Measurements from ENCODE around the gene LCE3C. TPM values are rescaled to one million over a fixed set of nuclear protein-coding genes. Genes with fewer than 3 reads are reported as not detected.

Gene LCE3C
- total RNA-seq, 5 donors from 2014 or later (not counting 1 experiment from before 2014, with no cell fraction given), result not detected

DNA sequence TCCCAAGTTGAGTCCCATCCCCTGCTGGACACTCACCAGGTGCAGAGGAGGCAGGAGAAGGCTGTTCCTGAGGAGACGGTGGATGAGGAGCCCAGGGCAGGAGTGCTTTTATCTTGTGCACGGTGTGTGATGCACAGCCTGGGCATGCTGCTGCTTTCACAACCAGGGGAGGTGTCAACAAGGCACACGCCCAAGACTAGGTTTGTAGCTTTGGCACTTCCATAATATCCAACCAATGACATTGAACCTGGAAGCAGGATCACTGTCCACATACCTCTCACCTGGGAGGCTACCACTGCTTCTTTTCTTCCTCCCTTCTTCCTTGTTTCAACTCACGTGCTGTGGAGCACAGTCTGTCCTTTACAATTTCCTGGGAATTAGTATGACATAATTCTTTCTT is 19.6 kb upstream of the LCE3C start, which contains the start of gene LCE3D:
Gene LCE3D (minus strand): TSS at position 84 of the 400 bp plus-strand sequence. CDS start 580 bp downstream, outside the sequence.
- ChIA-PET POLR2A (no interaction called here), CTCF (no interaction called here)
- no peak within 1 kb of the TSS for H3K4me3 Mint-ChIP-seq
- DNase-seq, result no peak
- Histone ChIP-seq H3K9me3 (no peaks in the 10 kb centered on the region), H3K4me1 (ENCODE audit: control insufficient read depth in 1 of 2, extremely low read depth in 1 of 2, insufficient read depth in 2 of 2, low read length in 2 of 2) (no peaks in the 10 kb centered on the region), H3K36me3 (ENCODE audit: control insufficient read depth in 2 of 2, extremely low read depth in 1 of 2, insufficient read depth in 1 of 2, low read length in 1 of 2) (no peaks in the 10 kb centered on the region), H3K27me3 (replicated peaks in 1 of 2; ENCODE audit: control insufficient read depth in 2 of 2, extremely low read depth in 1 of 2, insufficient read depth in 2 of 2, low read length in 1 of 2) (peaks cover 0 to 15% of the 10 kb centered on the region in 2 experiments), H3K27ac (ENCODE audit: low read length) (no peak within 1 kb of the TSS), H3K4me3 (ENCODE audit: control insufficient read depth in 1 of 2, extremely low read depth in 1 of 2, low read length in 1 of 2) (no peak within 1 kb of the TSS)
- peaks cover 0 to 4% (median 0%) of the 10 kb centered on the region in 3 donors for H3K9me3 Mint-ChIP-seq
- H3K27ac Mint-ChIP-seq, result no peak within 1 kb of the TSS
- WGBS (ENCODE audit: insufficient coverage), result 65% methylated on average over 2 of the region's 4 CpGs
- H3K4me1 Mint-ChIP-seq, result no peaks in the 10 kb centered on the region
- ATAC-seq (replicated peaks in 1 of 4), result no peak
- H3K27me3 Mint-ChIP-seq, result peaks cover 16 to 18% of the 10 kb centered on the region in 2 donors
- H3K36me3 Mint-ChIP-seq, result no peaks in the 10 kb centered on the region

DNA sequence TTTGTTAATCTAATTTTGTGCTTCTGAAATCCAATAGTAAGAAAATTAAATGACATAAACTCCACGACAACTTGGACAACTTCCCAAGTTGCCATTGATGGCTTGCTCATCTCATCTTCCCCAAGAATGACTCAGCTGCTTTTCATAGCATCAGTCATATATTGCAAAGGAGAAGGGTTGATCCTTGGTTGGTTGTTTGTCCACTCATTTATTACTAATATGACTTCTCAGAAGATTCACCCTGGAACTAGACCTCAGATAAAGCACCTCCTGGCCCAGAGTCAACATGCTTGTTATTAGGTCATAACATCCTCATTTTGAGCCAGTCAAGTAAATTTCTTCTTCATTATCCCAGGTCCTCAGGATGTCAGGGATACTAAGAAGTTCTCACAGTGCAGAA is 17.4 kb upstream of the LCE3C start:
- no peak overlapping the region for H3K4me3 ChIP-seq (ENCODE audit: control insufficient read depth in 1 of 2, extremely low read depth in 1 of 2, low read length in 1 of 2)
- H3K9me3 Mint-ChIP-seq, result peaks cover 0 to 9% (median 2%) of the 10 kb centered on the region in 3 donors
- no peaks in the 10 kb centered on the region for H3K9me3 ChIP-seq
- POLR2A ChIA-PET, result no interaction called here
- no peak overlapping the region for H3K27ac ChIP-seq (ENCODE audit: low read length)
- no peaks in the 10 kb centered on the region for H3K4me1 Mint-ChIP-seq
- no peak overlapping the region for H3K27ac Mint-ChIP-seq
- ATAC-seq (replicated peaks in 1 of 4) (no peak), DNase-seq (no peak)
- no peaks in the 10 kb centered on the region for H3K36me3 ChIP-seq (ENCODE audit: control insufficient read depth in 2 of 2, extremely low read depth in 1 of 2, insufficient read depth in 1 of 2, low read length in 1 of 2)
- peaks cover 0 to 16% of the 10 kb centered on the region in 2 experiments for H3K27me3 ChIP-seq (replicated peaks in 1 of 2; ENCODE audit: control insufficient read depth in 2 of 2, extremely low read depth in 1 of 2, insufficient read depth in 2 of 2, low read length in 1 of 2)
- peaks cover 16 to 18% of the 10 kb centered on the region in 2 donors for H3K27me3 Mint-ChIP-seq
- no peaks in the 10 kb centered on the region for H3K36me3 Mint-ChIP-seq
- H3K4me1 ChIP-seq (ENCODE audit: control insufficient read depth in 1 of 2, extremely low read depth in 1 of 2, insufficient read depth in 2 of 2, low read length in 2 of 2), result no peaks in the 10 kb centered on the region
- H3K4me3 Mint-ChIP-seq, result no peak overlapping the region
- WGBS (ENCODE audit: insufficient coverage), result no CpG with 5 or more reads among the region's 1 CpG
- CTCF ChIA-PET, result no interaction called here

GRCh38 chr1:152585586-152585985 is 14.4 kb upstream of the LCE3C start:
- no peaks in the 10 kb centered on the region for H3K36me3 ChIP-seq (ENCODE audit: control insufficient read depth in 2 of 2, extremely low read depth in 1 of 2, insufficient read depth in 1 of 2, low read length in 1 of 2)
- POLR2A ChIA-PET, result no interaction called here
- ATAC-seq (replicated peaks in 1 of 4) (no peak), DNase-seq (no peak)
- peaks cover 0 to 8% of the 10 kb centered on the region in 2 experiments for H3K27me3 ChIP-seq (replicated peaks in 1 of 2; ENCODE audit: control insufficient read depth in 2 of 2, extremely low read depth in 1 of 2, insufficient read depth in 2 of 2, low read length in 1 of 2)
- CTCF ChIA-PET, result interaction anchor here in 1 of 2 donors (0.6 kb wide), 1 partner anchor 31 kb away, joined by 3 read pairs; no protein-coding TSS in a partner anchor
- no peaks in the 10 kb centered on the region for H3K4me1 ChIP-seq (ENCODE audit: control insufficient read depth in 1 of 2, extremely low read depth in 1 of 2, insufficient read depth in 2 of 2, low read length in 2 of 2)
- Mint-ChIP-seq H3K9me3 (peaks cover 0 to 9% (median 2%) of the 10 kb centered on the region in 3 donors), H3K4me3 (no peak overlapping the region), H3K4me1 (no peaks in the 10 kb centered on the region), H3K36me3 (no peaks in the 10 kb centered on the region), H3K27ac (no peak overlapping the region), H3K27me3 (peaks cover 3 to 11% of the 10 kb centered on the region in 2 donors)
- H3K27ac ChIP-seq (ENCODE audit: low read length), result no peak overlapping the region
- no peak overlapping the region for H3K4me3 ChIP-seq (ENCODE audit: control insufficient read depth in 1 of 2, extremely low read depth in 1 of 2, low read length in 1 of 2)
- WGBS (ENCODE audit: insufficient coverage), result no CpG with 5 or more reads among the region's 1 CpG
- no peaks in the 10 kb centered on the region for H3K9me3 ChIP-seq

- Mint-ChIP-seq H3K9me3 (peaks cover 0 to 8% (median 4%) of the 10 kb centered on the region in 3 donors), H3K4me3 (no peak overlapping the region), H3K36me3 (no peaks in the 10 kb centered on the region), H3K4me1 (no peaks in the 10 kb centered on the region), H3K27ac (no peak overlapping the region), H3K27me3 (peaks cover 0 to 12% of the 10 kb centered on the region in 2 donors)
- Histone ChIP-seq H3K4me1 (ENCODE audit: control insufficient read depth in 1 of 2, extremely low read depth in 1 of 2, insufficient read depth in 2 of 2, low read length in 2 of 2) (no peaks in the 10 kb centered on the region), H3K4me3 (ENCODE audit: control insufficient read depth in 1 of 2, extremely low read depth in 1 of 2, low read length in 1 of 2) (no peak overlapping the region), H3K27me3 (replicated peaks in 1 of 2; ENCODE audit: control insufficient read depth in 2 of 2, extremely low read depth in 1 of 2, insufficient read depth in 2 of 2, low read length in 1 of 2) (peaks cover 0 to 9% of the 10 kb centered on the region in 2 experiments), H3K36me3 (ENCODE audit: control insufficient read depth in 2 of 2, extremely low read depth in 1 of 2, insufficient read depth in 1 of 2, low read length in 1 of 2) (no peaks in the 10 kb centered on the region), H3K9me3 (no peaks in the 10 kb centered on the region), H3K27ac (ENCODE audit: low read length) (no peak overlapping the region)
- WGBS (ENCODE audit: insufficient coverage), result no CpG with 5 or more reads among the region's 2 CpGs
- POLR2A ChIA-PET, result no interaction called here
- DNase-seq (no peak), ATAC-seq (replicated peaks in 1 of 4) (no peak)
- CTCF ChIA-PET, result no interaction called here
Observed at GRCh38 chr1:152596986-152597385, 3.0 kb upstream of the LCE3C start.

GRCh38 chr1:152613511-152613910 is 13.5 kb downstream of the LCE3C start, which contains the start of gene LCE3B:
LCE3B (plus strand) TSS chr1:152613811; CDS start chr1:152613811, 0 bp downstream.
- POLR2A ChIA-PET, result no interaction called here

GRCh38 chr1:152621993-152622392 is 22.0 kb downstream of the LCE3C start:
- H3K27me3 ChIP-seq (replicated peaks in 1 of 2; ENCODE audit: control insufficient read depth in 2 of 2, extremely low read depth in 1 of 2, insufficient read depth in 2 of 2, low read length in 1 of 2), result peaks cover 0 to 25% of the 10 kb centered on the region in 2 experiments
- Mint-ChIP-seq H3K36me3 (no peaks in the 10 kb centered on the region), H3K9me3 (peaks cover 6 to 12% (median 9%) of the 10 kb centered on the region in 3 donors), H3K4me1 (peaks cover 0 to 5% (median 4%) of the 10 kb centered on the region in 3 donors), H3K27me3 (peaks cover 19 to 26% of the 10 kb centered on the region in 2 donors), H3K4me3 (no peak overlapping the region), H3K27ac (no peak overlapping the region)
- ATAC-seq (replicated peaks in 1 of 4) (no peak), DNase-seq (no peak)
- H3K36me3 ChIP-seq (ENCODE audit: control insufficient read depth in 2 of 2, extremely low read depth in 1 of 2, insufficient read depth in 1 of 2, low read length in 1 of 2), result no peaks in the 10 kb centered on the region
- POLR2A ChIA-PET, result no interaction called here
- H3K4me3 ChIP-seq (ENCODE audit: control insufficient read depth in 1 of 2, extremely low read depth in 1 of 2, low read length in 1 of 2), result no peak overlapping the region
- 72% methylated on average over 3 of the region's 3 CpGs for WGBS (ENCODE audit: insufficient coverage)
- H3K4me1 ChIP-seq (ENCODE audit: control insufficient read depth in 1 of 2, extremely low read depth in 1 of 2, insufficient read depth in 2 of 2, low read length in 2 of 2), result no peaks in the 10 kb centered on the region
- H3K9me3 ChIP-seq, result no peaks in the 10 kb centered on the region
- CTCF ChIA-PET, result interaction anchor here in 1 of 2 donors (0.7 kb wide), 1 partner anchor 22 kb away, joined by 3 read pairs; no protein-coding TSS in a partner anchor
- H3K27ac ChIP-seq (ENCODE audit: low read length), result no peak overlapping the region

More at GRCh38 chr1:152613511-152613910, 13.5 kb downstream of the LCE3C start, which contains the start of gene LCE3B:
- Mint-ChIP-seq H3K27ac (no peak within 1 kb of the TSS), H3K4me1 (no peaks in the 10 kb centered on the region), H3K36me3 (no peaks in the 10 kb centered on the region), H3K9me3 (peaks cover 2 to 7% (median 3%) of the 10 kb centered on the region in 3 donors), H3K27me3 (peaks cover 0 to 52% of the 10 kb centered on the region in 2 donors), H3K4me3 (no peak within 1 kb of the TSS)
- no CpG with 5 or more reads among the region's 1 CpG for WGBS (ENCODE audit: insufficient coverage)
- Histone ChIP-seq H3K9me3 (no peaks in the 10 kb centered on the region), H3K27ac (ENCODE audit: low read length) (no peak within 1 kb of the TSS), H3K27me3 (replicated peaks in 1 of 2; ENCODE audit: control insufficient read depth in 2 of 2, extremely low read depth in 1 of 2, insufficient read depth in 2 of 2, low read length in 1 of 2) (no peaks in the 10 kb centered on the region), H3K36me3 (ENCODE audit: control insufficient read depth in 2 of 2, extremely low read depth in 1 of 2, insufficient read depth in 1 of 2, low read length in 1 of 2) (no peaks in the 10 kb centered on the region), H3K4me1 (ENCODE audit: control insufficient read depth in 1 of 2, extremely low read depth in 1 of 2, insufficient read depth in 2 of 2, low read length in 2 of 2) (no peaks in the 10 kb centered on the region), H3K4me3 (ENCODE audit: control insufficient read depth in 1 of 2, extremely low read depth in 1 of 2, low read length in 1 of 2) (no peak within 1 kb of the TSS)
- ATAC-seq (replicated peaks in 1 of 4), result no peak
- no peak for DNase-seq
- CTCF ChIA-PET, result no interaction called here
